ENCODE data around the gene KRIT1. TPM values are rescaled to one million over a fixed set of nuclear protein-coding genes. Genes with fewer than 3 reads are reported as not detected.
A peak's percentile ranks its signal among the peaks of the same experiment; 100 is the strongest.
"Not testable (repeated sequence)": the region's sequence is repeated elsewhere in the genome, so short reads cannot be mapped to it uniquely, and the experiment has no call there.

The KRIT1 gene
- total RNA-seq, 4 donors from 2014 or later = 39.1 to 69.6 (median 59.2) TPM

GRCh38 chr7:92255308-92255707, 9.6 kb upstream of the KRIT1 start:
- TF ChIP-seq, protein P1, sequence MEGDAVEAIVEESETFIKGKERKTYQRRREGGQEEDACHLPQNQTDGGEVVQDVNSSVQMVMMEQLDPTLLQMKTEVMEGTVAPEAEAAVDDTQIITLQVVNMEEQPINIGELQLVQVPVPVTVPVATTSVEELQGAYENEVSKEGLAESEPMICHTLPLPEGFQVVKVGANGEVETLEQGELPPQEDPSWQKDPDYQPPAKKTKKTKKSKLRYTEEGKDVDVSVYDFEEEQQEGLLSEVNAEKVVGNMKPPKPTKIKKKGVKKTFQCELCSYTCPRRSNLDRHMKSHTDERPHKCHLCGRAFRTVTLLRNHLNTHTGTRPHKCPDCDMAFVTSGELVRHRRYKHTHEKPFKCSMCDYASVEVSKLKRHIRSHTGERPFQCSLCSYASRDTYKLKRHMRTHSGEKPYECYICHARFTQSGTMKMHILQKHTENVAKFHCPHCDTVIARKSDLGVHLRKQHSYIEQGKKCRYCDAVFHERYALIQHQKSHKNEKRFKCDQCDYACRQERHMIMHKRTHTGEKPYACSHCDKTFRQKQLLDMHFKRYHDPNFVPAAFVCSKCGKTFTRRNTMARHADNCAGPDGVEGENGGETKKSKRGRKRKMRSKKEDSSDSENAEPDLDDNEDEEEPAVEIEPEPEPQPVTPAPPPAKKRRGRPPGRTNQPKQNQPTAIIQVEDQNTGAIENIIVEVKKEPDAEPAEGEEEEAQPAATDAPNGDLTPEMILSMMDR (IDR thresholded peaks at IDR 0.05) = no peak
- no peak for TF ChIP-seq POLR2A (IDR thresholded peaks at IDR 0.05)
- H3K4me3 ChIP-seq (ENCODE audit: low read depth, poor library complexity, severe bottlenecking) = no peak overlapping the region
- intact Hi-C loops (cut with DNase I; ENCODE audit: low total_unique reads) = no loop called here
- peak in 1 of 2 donors; percentile 21 for DNase-seq (ENCODE audit: low spot score in 2 of 2)
- WGBS, 2 donors = 78 to 80% methylated on average over 4 of the region's 4 CpGs

GRCh38 chr7:92254800-92255199, 9.1 kb upstream of the KRIT1 start:
- intact Hi-C loops (cut with DNase I; ENCODE audit: low total_unique reads); H3K4me3 ChIP-seq (ENCODE audit: low read depth, poor library complexity, severe bottlenecking); DNase-seq (ENCODE audit: low spot score in 2 of 2): not testable (repeated sequence)
- 81 to 82% methylated on average over 1 of the region's 1 CpG for WGBS, 2 donors

DNA sequence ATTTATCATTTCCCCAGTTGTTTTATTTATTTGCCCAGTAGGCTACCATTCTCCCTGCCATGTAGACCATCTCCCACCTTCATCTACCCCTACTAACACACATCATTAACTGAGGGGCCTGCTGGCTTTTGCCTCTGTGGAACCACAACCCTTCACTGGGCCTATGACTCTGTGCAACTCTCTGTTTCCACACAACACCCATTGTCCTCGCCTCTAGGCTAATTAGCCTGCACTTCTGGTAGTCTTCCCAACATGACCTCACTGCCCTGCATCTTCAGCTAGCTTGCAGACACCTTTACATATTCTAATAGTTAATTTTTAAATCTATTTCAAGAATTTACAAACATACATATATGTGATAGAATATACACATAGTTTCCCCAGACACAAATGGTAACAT, 7.5 kb upstream of the KRIT1 start:
- TF ChIP-seq, protein P1 (IDR thresholded peaks at IDR 0.05) = no peak
- TF ChIP-seq POLR2A (IDR thresholded peaks at IDR 0.05) = no peak
- no peak for DNase-seq (ENCODE audit: low spot score in 2 of 2)
- intact Hi-C loops (cut with DNase I; ENCODE audit: low total_unique reads) = no loop called here
- H3K4me3 ChIP-seq (ENCODE audit: low read depth, poor library complexity, severe bottlenecking) = no peak overlapping the region
- WGBS, 2 donors = 68 to 84% methylated on average over 1 of the region's 1 CpG

DNA sequence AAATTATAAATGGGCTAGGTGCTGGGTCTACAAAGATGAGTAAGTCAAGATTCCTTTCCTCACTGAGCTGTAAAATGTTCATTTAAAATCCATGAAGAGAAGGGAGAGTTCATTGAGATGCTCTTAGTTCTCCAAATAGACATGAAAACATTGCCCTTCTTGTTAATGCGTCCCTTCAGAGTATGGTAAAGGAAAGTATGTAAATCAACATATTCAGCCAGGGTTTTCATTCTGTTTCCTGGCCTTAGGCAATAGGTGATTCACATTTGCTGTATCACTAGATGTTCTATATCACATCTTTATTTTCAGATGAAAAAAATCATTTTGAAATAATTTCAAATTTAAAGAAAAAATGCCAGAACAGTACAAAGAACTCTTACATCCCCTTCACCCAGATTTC, 5.5 kb upstream of the KRIT1 start:
- intact Hi-C loops (cut with DNase I; ENCODE audit: low total_unique reads) = no loop called here
- WGBS, 2 donors = 58 to 61% methylated on average over 1 of the region's 1 CpG
- DNase-seq (ENCODE audit: low spot score in 2 of 2) = no peak
- TF ChIP-seq, protein P1 (IDR thresholded peaks at IDR 0.05) = no peak
- no peak for TF ChIP-seq POLR2A (IDR thresholded peaks at IDR 0.05)
- no peak overlapping the region for H3K4me3 ChIP-seq (ENCODE audit: low read depth, poor library complexity, severe bottlenecking)

DNA sequence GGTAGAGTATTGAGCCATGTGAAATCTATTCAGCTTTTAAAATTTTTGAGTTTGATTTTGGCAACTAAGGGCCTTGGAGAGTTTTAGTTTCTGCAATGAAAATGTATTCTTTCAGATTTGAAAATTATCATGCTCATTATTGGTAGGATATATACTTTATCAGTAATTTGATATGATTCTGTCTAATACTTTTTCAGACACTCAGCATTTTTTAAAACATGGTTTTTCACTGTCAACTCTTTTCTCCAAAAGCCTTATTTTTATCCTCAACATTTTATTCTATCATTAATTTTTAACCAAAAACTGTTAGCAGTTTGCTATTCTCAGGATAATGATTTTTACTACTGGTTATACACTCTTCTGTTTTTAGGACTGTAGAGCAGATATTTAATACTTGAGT, 4.9 kb upstream of the KRIT1 start:
- TF ChIP-seq, protein P1 (IDR thresholded peaks at IDR 0.05) = no peak
- no peak for TF ChIP-seq POLR2A (IDR thresholded peaks at IDR 0.05)
- no peak for DNase-seq (ENCODE audit: low spot score in 2 of 2)
- H3K4me3 ChIP-seq (ENCODE audit: low read depth, poor library complexity, severe bottlenecking) = no peak overlapping the region
- intact Hi-C loops (cut with DNase I; ENCODE audit: low total_unique reads) = no loop called here

DNA sequence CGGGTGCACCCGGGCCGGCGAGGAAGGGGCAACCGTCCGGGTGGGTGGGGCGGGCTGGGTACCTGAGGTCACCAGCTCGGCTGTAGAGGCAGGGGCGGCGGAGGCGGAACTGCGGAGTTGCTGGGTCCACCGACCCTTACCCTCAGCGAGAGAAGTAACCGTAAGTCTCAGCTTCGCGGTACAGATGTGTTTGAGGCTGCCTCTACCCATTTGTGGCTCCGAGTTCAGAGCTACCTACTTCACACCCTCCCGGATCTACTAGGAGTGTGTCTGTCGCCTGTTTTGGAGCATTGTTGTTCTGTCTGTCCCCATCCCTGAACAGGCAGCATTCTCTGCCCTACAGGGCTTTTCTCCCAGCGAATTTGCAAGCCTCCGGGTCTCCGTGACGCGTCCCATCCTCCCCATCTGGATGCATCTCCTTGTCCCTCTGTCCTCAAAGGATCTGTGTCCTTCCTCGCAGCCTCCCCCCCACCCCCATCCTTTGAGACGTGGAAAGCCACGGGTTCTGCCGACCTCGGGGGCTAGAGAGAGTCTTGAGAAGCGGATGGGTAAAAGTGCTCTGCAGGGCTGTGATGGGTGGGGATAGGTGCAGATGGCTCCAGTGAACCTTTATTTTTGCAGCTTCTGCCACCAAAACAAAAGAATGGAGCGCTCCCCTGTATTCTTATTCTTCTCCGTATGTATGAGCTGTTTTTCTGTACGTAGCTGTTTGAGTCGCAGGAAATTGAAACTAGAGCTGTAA, 817 bp upstream of the KRIT1 start:
- peak in 1 of 2 donors; percentile 87 for DNase-seq (ENCODE audit: low spot score in 2 of 2)
- no peak for TF ChIP-seq POLR2A (IDR thresholded peaks at IDR 0.05)
- TF ChIP-seq, protein P1 (IDR thresholded peaks at IDR 0.05) = no peak
- 0 to 1% methylated on average over 26 to 35 of the region's 35 CpGs for WGBS, 2 donors
- H3K4me3 ChIP-seq (ENCODE audit: low read depth, poor library complexity, severe bottlenecking) = peak overlapping the region; percentile 61
- intact Hi-C loops (cut with DNase I; ENCODE audit: low total_unique reads) = no loop called here
